AG04450 (cell line): Measurements from ENCODE around the gene KIAA1217. TPM values are rescaled to one million over a fixed set of nuclear protein-coding genes. Genes with fewer than 3 reads are reported as not detected.

Experiments
- CTCF ChIA-PET: fragments of 300-600, 350-600 bp; formaldehyde crosslinking; extraction: SDS; loops from one replicate; lab custom pipeline; 2022; ENCODE audit warnings: antibody characterized with exemption, inconsistent platforms; lab: Charles Lee
- POLR2A ChIA-PET: fragments of 350-600 bp; formaldehyde crosslinking; extraction: SDS; loops from one replicate; lab custom pipeline; 2021; ENCODE audit warnings: antibody characterized with exemption, inconsistent platforms; lab: Yijun Ruan, JAX
- DNase-seq: peaks from one replicate; pipeline ENCODE4 v3.0.0-alpha.2; 2011; ENCODE audit warnings: low read depth, low spot score
- H3K27ac ChIP-seq: one replicate; pipeline ENCODE4 v1.5.1; 2012; ENCODE audit warnings: low read depth, low read length, control low read depth
- H3K27me3 ChIP-seq: one replicate; pipeline ENCODE4 v1.6.0; 2012; ENCODE audit warnings: low read length; ENCODE audit not compliant: control insufficient read depth, insufficient read depth
- H3K4me3 ChIP-seq: 2 replicates; pipeline ENCODE4 v1.5.1; 2011; ENCODE audit warnings: mild to moderate bottlenecking, low read depth, low read length, control low read depth
- H3K9me3 ChIP-seq: 2 replicates; pipeline ENCODE4 v1.5.1; 2012; ENCODE audit warnings: low read length; ENCODE audit not compliant: control insufficient read depth, insufficient read depth
- polyA plus RNA-seq: library from polyadenylated mRNA; depleted of rRNA; stranded (reverse); fragments of >200 nt; gene quantifications from 2 replicates; pipeline ENCODE4 v1.2.3, GENCODE V29; 2011
- TF ChIP-seq, protein P1 (sequence below): IDR thresholded peaks from 2 replicates; pipeline ENCODE4 v1.5.1; 2011; ENCODE audit warnings: low read depth, low read length, control low read depth, inconsistent platforms

The KIAA1217 gene
- polyA plus RNA-seq, 1 experiment, result 5.4 TPM

DNA sequence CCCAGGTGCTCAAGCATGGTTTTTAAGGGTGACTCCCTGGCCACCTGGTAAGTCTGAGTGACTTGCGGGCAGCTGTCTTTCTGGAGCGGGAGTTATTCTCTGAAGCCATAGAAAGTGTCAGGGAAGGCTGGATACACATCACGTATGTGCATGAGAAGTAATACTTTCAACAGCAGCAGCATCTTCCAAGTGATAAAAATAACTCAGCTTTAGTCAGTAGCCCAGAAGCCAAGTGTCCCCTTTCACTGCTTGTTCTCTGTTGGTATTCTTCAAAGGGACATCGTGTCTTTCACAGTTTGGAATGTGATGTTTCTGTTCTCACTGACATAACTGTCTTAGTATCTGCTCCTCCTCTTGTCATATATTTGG is 97.6 kb downstream of the KIAA1217 start:
- no peak for DNase-seq
- Histone ChIP-seq H3K9me3 (no peaks in the 10 kb centered on the region), H3K27me3 (no peaks in the 10 kb centered on the region), H3K27ac (no peak overlapping the region), H3K4me3 (no peak overlapping the region)
- TF ChIP-seq, protein P1, sequence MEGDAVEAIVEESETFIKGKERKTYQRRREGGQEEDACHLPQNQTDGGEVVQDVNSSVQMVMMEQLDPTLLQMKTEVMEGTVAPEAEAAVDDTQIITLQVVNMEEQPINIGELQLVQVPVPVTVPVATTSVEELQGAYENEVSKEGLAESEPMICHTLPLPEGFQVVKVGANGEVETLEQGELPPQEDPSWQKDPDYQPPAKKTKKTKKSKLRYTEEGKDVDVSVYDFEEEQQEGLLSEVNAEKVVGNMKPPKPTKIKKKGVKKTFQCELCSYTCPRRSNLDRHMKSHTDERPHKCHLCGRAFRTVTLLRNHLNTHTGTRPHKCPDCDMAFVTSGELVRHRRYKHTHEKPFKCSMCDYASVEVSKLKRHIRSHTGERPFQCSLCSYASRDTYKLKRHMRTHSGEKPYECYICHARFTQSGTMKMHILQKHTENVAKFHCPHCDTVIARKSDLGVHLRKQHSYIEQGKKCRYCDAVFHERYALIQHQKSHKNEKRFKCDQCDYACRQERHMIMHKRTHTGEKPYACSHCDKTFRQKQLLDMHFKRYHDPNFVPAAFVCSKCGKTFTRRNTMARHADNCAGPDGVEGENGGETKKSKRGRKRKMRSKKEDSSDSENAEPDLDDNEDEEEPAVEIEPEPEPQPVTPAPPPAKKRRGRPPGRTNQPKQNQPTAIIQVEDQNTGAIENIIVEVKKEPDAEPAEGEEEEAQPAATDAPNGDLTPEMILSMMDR, result no peak
- ChIA-PET POLR2A (no interaction called here), CTCF (interaction anchor here (2.0 kb wide), 1 partner anchor 13 kb away, joined by 7 read pairs; no protein-coding TSS in a partner anchor)

DNA sequence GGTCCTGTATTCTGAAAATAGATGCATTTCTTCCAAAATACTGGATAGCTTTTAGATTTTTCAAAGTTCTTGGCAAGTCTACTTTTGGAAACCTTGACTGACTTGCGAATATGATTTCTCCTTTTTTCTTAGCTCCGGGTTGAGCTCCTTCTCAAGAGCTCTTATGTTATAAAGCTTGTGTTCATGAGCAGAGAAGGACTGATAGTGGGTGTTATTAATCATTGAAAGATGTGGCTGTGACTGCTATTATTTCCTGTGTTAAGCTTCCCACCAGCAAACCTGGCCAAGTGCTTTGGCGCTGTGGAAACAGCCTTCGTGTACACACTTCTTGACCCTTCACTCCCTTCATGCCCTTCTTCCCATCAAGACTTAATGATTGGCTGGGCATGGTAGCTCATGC is 98.2 kb downstream of the KIAA1217 start:
- POLR2A ChIA-PET, result no interaction called here
- DNase-seq, result no peak
- no peaks in the 10 kb centered on the region for H3K27me3 ChIP-seq

DNA sequence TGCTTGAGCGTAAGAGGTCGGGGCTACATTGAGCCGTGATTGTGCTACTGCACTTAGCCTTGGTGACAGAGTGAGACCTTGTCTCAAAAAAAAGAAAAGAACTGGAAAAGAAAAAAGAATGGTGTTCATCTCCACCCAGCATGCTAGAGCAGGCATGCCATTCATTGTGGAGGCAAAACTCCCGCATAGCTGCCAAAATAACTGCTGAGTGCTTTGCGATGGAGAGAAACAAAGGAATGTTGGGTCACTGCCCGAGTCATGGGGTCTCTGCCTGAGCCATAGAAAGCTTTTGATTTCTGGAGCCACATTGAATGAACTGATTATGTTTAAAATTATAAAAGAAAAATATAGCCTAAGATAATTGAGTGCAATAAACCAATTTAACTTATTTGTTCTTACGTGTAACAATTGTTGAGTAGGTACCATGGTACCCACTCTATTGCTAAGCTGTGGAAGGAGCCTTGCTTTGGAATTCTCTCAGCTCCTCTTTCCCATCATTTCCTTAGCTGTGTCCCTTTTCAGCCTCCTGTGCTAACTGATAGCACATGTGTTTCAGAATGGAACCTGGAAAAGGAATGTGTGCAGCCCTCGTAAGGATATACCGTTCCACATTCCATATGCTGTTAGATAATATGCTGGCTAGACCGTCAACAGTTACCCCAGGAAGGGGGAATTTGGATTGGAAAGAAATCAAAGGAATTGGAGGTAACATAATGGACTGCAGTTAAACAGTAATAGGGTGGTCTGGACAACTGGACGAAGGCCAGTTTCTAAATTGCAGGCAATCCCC is 99.0 kb downstream of the KIAA1217 start:
- Histone ChIP-seq H3K9me3 (no peaks in the 10 kb centered on the region), H3K4me3 (no peak overlapping the region), H3K27me3 (no peaks in the 10 kb centered on the region), H3K27ac (no peak overlapping the region)
- TF ChIP-seq, protein P1, result no peak
- ChIA-PET POLR2A (no interaction called here), CTCF (interaction anchor here (1.2 to 2.0 kb wide), 3 partner anchors 12 to 197 kb away, joined by 3 to 7 read pairs (median 3); no protein-coding TSS in a partner anchor)
- DNase-seq, result no peak

More for the DNA sequence above, 98.2 kb downstream of the KIAA1217 start:
- TF ChIP-seq, protein P1, result no peak
- CTCF ChIA-PET, result interaction anchor here (1.2 to 2.0 kb wide), 3 partner anchors 12 to 198 kb away, joined by 3 to 7 read pairs (median 3); no protein-coding TSS in a partner anchor
- no peak overlapping the region for H3K27ac ChIP-seq
- H3K9me3 ChIP-seq, result no peaks in the 10 kb centered on the region
- no peak overlapping the region for H3K4me3 ChIP-seq

DNA sequence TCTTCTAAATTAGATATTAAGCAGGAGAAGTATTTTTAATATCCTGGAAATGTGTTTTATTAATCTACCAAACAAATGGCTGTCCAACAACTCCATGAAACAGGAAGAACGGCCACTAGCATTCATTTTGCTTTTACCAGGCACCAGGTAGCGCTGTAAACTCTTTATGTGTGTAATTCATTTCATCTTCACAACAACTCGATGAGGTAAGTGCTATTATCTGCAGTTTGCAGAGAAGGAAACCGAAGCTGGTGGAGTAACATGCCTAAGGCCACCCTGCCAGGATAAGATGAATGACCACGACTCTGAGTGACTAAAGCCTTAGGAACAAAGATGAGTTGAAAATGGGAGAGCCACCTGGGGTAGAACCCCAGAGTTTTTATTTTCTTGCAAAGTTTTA is 101.2 kb downstream of the KIAA1217 start:
- Histone ChIP-seq H3K9me3 (no peaks in the 10 kb centered on the region), H3K27me3 (no peaks in the 10 kb centered on the region), H3K4me3 (no peak overlapping the region), H3K27ac (no peak overlapping the region)
- ChIA-PET CTCF (no interaction called here), POLR2A (no interaction called here)
- no peak for DNase-seq
- TF ChIP-seq, protein P1, result no peak; the same call in 1 of the 2 replicates

DNA sequence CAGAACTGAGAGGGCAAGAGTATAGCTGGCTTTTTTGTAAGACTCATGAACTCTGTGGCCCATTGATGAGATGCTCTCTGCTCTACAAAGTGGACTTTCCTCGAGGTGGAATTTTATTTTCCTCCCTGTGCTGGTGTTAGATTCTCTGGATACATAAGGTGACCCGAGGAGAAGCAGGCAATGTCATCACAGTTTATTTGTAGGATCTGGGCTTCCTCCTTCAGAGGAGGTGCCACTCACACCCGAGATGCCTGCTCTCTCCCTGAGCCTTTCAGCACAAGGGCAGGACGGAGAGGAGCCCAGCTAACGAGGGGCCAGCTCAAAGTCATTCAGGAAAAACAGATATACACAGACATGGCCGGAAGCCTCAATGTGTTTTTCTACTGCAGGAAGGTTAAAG is 103.0 kb downstream of the KIAA1217 start:
- ChIA-PET CTCF (no interaction called here), POLR2A (no interaction called here)
- H3K27me3 ChIP-seq, result no peaks in the 10 kb centered on the region
- no peak for DNase-seq
- no peaks in the 10 kb centered on the region for H3K9me3 ChIP-seq
- TF ChIP-seq, protein P1, result no peak
- no peak overlapping the region for H3K4me3 ChIP-seq
- no peak overlapping the region for H3K27ac ChIP-seq
